Measurements from ENCODE around the gene NFKB2.
A peak's percentile ranks its signal among the peaks of the same experiment; 100 is the strongest.

DNA sequence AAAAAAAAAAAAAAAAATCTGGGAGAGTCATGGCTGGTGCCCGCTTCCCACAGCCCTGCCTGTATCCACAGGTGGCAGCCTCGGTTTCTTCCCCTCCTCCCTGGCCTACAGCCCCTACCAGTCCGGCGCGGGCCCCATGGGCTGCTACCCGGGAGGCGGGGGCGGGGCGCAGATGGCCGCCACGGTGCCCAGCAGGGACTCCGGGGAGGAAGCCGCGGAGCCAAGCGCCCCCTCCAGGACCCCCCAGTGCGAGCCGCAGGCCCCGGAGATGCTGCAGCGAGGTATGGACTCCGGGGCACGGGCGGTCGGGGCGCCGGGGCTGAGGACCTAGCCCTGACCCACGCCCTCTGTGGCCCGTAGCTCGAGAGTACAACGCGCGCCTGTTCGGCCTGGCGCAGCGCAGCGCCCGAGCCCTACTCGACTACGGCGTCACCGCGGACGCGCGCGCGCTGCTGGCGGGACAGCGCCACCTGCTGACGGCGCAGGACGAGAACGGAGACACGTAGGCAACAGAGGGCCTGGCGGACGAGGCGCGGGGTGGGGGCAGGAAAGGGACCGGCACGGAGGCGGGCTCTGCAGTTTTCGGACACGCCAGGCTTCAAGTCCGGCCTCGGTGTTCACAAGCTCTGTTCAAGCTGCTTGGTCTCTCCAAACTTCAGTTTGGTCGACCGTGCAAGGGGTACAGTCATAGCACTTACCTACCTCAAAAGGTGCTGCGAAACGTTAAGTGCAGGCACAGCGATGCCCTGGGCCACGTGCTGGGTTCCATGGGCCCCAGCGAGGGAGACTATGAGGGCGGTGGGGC is 3.9 kb downstream of the NFKB2 start:
- peak; percentile 79 to 98 (median 96) for TF ChIP-seq CTCF (IDR thresholded peaks at IDR 0.05)
- TF ChIP-seq POLR2A (IDR thresholded peaks at IDR 0.05) = peak in 2 of 4 donors; percentile 16 to 64
